ENCODE results near the gene PSMG3.

GRCh38 chr7:1593091-1593866 lies 23.4 kb upstream of the PSMG3 start:
- TF ChIP-seq POLR2A (IDR thresholded peaks at IDR 0.05) (no peak), CTCF (IDR thresholded peaks at IDR 0.05 in 4 of 5, conservative IDR thresholded peaks at IDR 0.05 in 1 of 5) (no peak)

Data from gastrocnemius medialis (tissue), 4 donors.